ENCODE data around the gene MGAT5. TPM values are rescaled to one million over a fixed set of nuclear protein-coding genes. Genes with fewer than 3 reads are reported as not detected.

MGAT5 gene
- total RNA-seq, 4 donors from 2014 or later, result 32.4 to 65.9 (median 46.6) TPM

DNA sequence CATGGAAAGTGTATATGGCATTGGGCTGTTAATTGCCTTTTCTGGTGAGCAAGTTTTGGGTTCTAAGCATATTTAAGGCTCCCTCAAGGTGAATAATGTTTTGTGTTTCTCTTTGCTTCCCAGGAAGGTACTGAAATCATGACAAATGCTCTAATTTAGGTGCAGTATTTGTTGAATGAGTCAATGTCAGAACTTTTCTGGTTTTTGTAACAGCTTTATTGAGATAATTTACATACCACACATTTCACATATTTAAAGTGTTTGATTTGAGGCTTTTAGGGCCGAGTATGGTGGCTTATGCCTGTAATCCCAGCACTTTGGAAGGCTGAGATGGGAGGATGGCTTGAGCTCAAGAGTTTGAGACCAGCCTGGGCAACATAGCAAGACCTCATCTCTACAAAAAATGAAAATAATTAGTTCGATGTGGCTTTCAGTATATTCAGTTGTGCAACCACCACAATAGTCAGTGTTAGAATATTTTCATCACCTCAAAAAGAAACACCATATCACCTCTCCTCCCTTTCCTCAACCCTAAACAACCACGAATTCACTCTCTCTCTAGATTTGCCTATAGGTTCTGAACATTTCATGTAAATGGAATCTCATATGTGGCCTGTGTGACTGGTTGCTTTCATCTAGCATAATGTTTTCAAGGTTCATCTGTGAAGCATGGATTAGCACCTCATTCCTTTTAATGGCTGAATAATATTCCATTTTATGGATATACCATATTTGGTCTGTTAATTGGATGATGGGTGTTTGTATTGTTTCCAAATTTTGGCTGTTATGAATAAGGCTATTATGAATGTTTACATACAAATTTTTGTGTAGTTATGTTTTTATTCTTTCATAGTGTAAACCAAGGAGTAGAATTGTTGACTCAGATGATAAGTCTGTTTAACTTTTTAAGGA is 54.9 kb downstream of the MGAT5 start:
- no peak for ATAC-seq
- Histone ChIP-seq H3K4me3 (no peak overlapping the region), H3K4me1 (peaks cover 0 to 12% (median 0%) of the 10 kb centered on the region in 3 donors), H3K27ac (no peak overlapping the region), H3K9me3 (no peaks in the 10 kb centered on the region), H3K36me3 (no peaks in the 10 kb centered on the region), H3K27me3 (no peaks in the 10 kb centered on the region)
- 81 to 89% methylated on average over 3 of the region's 3 CpGs for WGBS, 2 donors (ENCODE audit: low coverage in 1 of 2)
- TF ChIP-seq POLR2AphosphoS5 (IDR thresholded peaks at IDR 0.05) (no peak), EP300 (IDR thresholded peaks at IDR 0.05) (no peak), POLR2A (IDR thresholded peaks at IDR 0.05) (no peak)
- TF ChIP-seq, protein P1, sequence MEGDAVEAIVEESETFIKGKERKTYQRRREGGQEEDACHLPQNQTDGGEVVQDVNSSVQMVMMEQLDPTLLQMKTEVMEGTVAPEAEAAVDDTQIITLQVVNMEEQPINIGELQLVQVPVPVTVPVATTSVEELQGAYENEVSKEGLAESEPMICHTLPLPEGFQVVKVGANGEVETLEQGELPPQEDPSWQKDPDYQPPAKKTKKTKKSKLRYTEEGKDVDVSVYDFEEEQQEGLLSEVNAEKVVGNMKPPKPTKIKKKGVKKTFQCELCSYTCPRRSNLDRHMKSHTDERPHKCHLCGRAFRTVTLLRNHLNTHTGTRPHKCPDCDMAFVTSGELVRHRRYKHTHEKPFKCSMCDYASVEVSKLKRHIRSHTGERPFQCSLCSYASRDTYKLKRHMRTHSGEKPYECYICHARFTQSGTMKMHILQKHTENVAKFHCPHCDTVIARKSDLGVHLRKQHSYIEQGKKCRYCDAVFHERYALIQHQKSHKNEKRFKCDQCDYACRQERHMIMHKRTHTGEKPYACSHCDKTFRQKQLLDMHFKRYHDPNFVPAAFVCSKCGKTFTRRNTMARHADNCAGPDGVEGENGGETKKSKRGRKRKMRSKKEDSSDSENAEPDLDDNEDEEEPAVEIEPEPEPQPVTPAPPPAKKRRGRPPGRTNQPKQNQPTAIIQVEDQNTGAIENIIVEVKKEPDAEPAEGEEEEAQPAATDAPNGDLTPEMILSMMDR (IDR thresholded peaks at IDR 0.05), result no peak

DNA sequence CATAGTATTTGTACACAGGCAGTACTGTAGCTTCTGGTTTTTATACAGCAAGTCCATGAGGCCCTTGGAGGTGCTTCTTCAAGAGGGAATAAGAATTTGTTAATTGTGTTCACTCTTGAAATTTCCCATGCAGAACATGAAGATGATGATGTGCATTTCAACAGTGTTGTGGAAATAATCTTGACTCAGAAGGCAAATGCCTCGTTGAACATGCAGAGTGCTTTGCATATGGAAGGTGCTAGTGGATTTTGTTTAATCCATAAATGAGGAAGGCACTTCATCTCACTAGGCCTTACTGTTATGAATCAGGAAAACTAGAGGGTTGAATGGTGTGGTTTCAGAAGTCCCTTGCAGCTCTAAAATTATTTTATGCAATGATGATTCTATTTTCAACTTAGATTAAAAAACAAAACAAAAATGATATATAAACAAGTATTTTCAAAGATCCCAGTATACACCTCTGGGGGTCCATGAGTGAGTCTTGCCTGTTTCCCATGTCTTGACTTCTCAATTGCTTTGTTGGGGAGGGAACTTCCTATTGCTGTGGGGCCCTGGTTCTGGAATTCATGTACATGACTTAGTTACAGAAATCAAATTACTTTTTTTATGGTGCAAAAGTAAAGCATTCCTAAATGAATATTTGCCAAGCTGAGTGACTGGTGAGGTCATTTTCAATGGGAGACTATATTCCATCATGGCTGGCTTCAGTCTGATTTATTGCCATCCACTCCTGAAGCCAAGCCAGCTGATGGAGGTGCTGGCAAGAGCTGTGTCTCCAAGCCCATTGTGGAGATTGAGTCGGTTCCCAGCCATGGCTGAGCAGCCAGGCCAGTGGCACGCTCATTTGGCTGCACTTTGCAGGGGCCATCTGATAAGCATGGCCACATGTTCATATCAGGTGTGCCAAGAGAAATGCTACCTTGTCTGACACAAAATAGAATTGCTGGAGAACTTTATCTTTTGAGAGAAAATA is 56.5 kb downstream of the MGAT5 start:
- no peak overlapping the region for H3K27ac ChIP-seq
- H3K27me3 ChIP-seq, result no peaks in the 10 kb centered on the region
- no peak for ATAC-seq
- no peaks in the 10 kb centered on the region for H3K9me3 ChIP-seq
- WGBS, 2 donors (ENCODE audit: low coverage in 1 of 2), result 71 to 100% methylated on average over 1 to 3 of the region's 3 CpGs
- TF ChIP-seq EP300 (IDR thresholded peaks at IDR 0.05) (no peak), POLR2AphosphoS5 (IDR thresholded peaks at IDR 0.05) (no peak), POLR2A (IDR thresholded peaks at IDR 0.05) (no peak)
- TF ChIP-seq, protein P1 (IDR thresholded peaks at IDR 0.05), result no peak
- H3K36me3 ChIP-seq, result no peaks in the 10 kb centered on the region
- H3K4me1 ChIP-seq, result peaks cover 0 to 25% (median 0%) of the 10 kb centered on the region in 3 donors
- no peak overlapping the region for H3K4me3 ChIP-seq

DNA sequence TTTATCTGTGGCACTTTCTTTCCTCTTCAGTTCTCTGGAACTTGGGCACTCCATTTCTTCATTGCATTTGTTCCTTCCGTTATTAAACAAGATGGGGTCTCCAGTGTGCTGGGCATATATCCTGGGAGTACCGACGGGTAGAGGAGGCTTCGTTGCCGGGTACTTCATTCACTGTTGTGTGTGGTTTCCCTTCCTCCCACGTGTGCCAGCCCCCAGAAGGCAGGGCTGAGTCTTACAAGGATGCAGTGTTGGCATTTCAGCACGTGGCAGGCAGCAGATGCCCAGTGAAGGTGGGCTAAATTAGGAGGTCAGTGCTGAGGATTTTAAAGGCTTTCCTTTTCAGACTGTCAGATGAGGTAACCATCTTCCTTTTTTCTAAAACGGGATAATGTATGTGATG is 58.6 kb downstream of the MGAT5 start:
- no peak for ATAC-seq
- WGBS, 2 donors (ENCODE audit: low coverage in 1 of 2), result 86 to 87% methylated on average over 6 to 7 of the region's 8 CpGs

DNA sequence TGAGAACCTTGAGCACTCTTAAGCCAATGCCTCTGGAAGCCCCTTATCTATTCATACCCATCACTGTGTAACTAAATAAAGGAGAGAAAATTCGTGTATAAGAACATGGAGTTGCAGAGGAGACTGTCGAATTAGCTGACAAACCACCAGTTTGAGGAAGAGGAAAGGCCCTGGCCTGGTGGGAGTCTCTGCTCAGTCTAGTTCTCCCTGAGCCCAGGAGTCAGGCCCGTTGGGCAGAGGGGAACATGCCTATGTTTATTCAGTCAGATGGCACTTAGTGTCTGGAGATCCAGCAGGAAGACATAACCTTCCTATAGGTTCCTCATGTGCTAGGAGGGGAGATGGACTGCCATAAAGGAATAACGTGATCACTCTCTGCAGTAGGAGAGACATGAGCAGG is 60.3 kb downstream of the MGAT5 start:
- Histone ChIP-seq H3K4me3 (no peak overlapping the region), H3K27me3 (no peaks in the 10 kb centered on the region), H3K9me3 (no peaks in the 10 kb centered on the region), H3K4me1 (peaks cover 0 to 28% (median 0%) of the 10 kb centered on the region in 3 donors), H3K27ac (no peak overlapping the region), H3K36me3 (peaks cover 0 to 15% of the 10 kb centered on the region in 2 donors)
- TF ChIP-seq EP300 (IDR thresholded peaks at IDR 0.05) (no peak), POLR2A (IDR thresholded peaks at IDR 0.05) (no peak), POLR2AphosphoS5 (IDR thresholded peaks at IDR 0.05) (no peak)
- TF ChIP-seq, protein P1 (IDR thresholded peaks at IDR 0.05), result no peak
- no peak for ATAC-seq
- WGBS, 2 donors (ENCODE audit: low coverage in 1 of 2), result 62 to 63% methylated on average over 3 to 4 of the region's 4 CpGs

More for the DNA sequence above, 58.6 kb downstream of the MGAT5 start:
- TF ChIP-seq POLR2AphosphoS5 (IDR thresholded peaks at IDR 0.05), result no peak
- TF ChIP-seq, protein P1 (IDR thresholded peaks at IDR 0.05), result no peak
- no peak for TF ChIP-seq POLR2A (IDR thresholded peaks at IDR 0.05)
- TF ChIP-seq EP300 (IDR thresholded peaks at IDR 0.05), result no peak
- Histone ChIP-seq H3K9me3 (no peaks in the 10 kb centered on the region), H3K27me3 (no peaks in the 10 kb centered on the region), H3K27ac (no peak overlapping the region), H3K36me3 (peaks cover 0 to 3% of the 10 kb centered on the region in 2 donors), H3K4me3 (no peak overlapping the region), H3K4me1 (peaks cover 0 to 28% (median 0%) of the 10 kb centered on the region in 3 donors)
